Sigmoid colon (tissue), 4 donors: ENCODE measurements around the gene NMRK2.

Experiments used
- CTCF ChIP-seq, 4 experiments: fragments of 450-650 bp in 3 of 4; fragments of 200-600 bp in 1 of 4; IDR thresholded peaks; one replicate each; pipeline ENCODE4 v1.5.1; 2016 to 2019; ENCODE audit warnings: antibody characterized with exemption in 4 of 4, mild to moderate bottlenecking in 3 of 4, moderate library complexity in 2 of 4
- EP300 ChIP-seq, 4 donors: sonication (generic); formaldehyde crosslinking; IDR thresholded peaks; one replicate each; pipeline ENCODE4 v1.6.1; 2017; ENCODE audit warnings: antibody characterized with exemption in 4 of 4
- POLR2A ChIP-seq, 2 donors: fragments of 450-650 bp; IDR thresholded peaks; one replicate each; pipeline ENCODE4 v1.6.1; 2016; ENCODE audit warnings: antibody characterized with exemption in 2 of 2, mild to moderate bottlenecking in 2 of 2, moderate library complexity in 2 of 2
- POLR2AphosphoS5 ChIP-seq, 4 donors: sonication (generic); formaldehyde crosslinking; IDR thresholded peaks; one replicate each; pipeline ENCODE4 v1.6.1; 2017; ENCODE audit warnings: antibody characterized with exemption in 4 of 4

- no peak for TF ChIP-seq POLR2AphosphoS5 (IDR thresholded peaks at IDR 0.05)
- no peak for TF ChIP-seq CTCF (IDR thresholded peaks at IDR 0.05)
- TF ChIP-seq POLR2A (IDR thresholded peaks at IDR 0.05), result no peak
- TF ChIP-seq EP300 (IDR thresholded peaks at IDR 0.05), result no peak
Observed at GRCh38 chr19:3966051-3967017, 33.5 kb downstream of the NMRK2 start.
